Skin of body (tissue), 2 donors: Measurements from ENCODE around the gene ARHGAP8. TPM values are rescaled to one million over a fixed set of nuclear protein-coding genes. Genes with fewer than 3 reads are reported as not detected.

Experiments
- DNase-seq: peaks from one replicate; lab custom pipeline; 2025; lab: John Stamatoyannopoulos, UW
- total RNA-seq: library from RNA; depleted of rRNA; stranded (reverse); fragments of >200 nt; gene quantifications from one replicate; pipeline ENCODE4 v1.2.3, GENCODE V29; 2014

ARHGAP8 gene
- total RNA-seq, 1 donor from 2014 or later, result 0.99 TPM

DNA sequence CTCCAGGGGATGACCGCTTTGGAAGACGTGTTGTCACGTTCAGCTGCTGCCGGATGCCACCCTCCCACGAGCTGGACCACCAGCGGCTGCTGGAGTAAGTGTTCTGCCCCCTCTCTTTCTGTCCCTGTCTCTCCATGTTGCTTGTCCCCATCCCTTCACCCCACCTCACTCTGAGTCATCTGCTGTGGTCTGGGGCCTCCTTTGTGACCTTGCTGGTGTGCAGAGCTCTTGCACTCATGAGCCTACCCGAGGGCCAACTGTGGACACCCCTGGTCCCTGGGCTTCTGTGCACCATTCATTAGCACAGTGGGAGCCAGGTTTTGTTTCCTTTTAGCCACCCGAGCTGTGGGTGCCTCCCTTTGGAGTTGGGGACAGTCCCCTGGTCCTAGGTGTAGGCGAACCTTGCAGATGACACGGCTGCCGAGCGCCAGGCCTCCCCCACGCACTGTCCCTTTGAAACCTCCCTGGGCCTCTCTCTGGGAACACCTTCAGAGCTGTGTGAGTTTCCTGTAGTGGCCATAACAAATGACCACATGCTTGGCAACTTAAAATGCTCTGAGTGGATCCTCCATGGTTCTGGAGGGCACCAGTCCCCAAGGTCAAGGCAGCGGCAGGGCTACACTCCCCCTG, 49.8 kb downstream of the ARHGAP8 start:
- no peak for DNase-seq

DNA sequence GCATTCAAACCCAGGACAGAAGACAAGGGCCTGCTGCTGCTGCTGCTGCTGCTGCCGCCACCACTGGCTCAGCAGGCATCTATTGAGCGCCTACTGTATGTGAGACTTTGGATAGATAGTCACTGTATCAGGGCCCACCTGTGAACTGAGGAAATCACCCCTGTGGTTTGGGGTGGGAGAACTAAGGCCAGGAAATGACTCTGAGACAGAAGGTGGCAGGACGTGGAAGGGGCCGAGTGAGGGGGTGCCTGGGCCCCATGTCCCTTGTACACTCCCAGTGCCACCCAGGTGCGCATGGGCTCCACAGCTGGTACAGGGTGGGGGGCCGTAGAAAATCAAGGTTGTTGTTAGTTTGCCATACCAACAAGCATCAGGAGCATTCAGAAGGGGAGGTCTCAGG, 50.6 kb downstream of the ARHGAP8 start:
- DNase-seq, result no peak

- DNase-seq, result no peak
These were observed 52.0 kb downstream of the ARHGAP8 start for GRCh38 chr22:44804327-44804726.

DNA sequence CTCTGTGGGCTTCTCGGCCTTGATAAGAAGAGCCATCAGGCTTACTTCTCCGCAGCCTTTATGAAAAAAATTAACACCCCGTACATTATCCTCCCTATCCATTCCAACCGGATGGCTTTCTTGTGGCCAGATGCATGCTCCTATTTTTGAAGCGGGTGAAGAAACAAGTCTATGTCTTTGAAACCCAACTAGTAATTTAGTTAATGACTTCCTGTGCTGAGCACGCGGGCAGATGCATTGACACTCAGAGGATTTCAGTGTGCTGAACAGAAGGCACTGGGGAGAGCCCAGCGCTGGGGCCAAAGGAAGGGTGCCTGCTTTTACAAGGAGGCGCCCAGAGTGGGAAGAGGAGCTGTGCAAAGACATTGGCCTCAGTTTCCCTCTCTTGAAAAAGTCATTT, 53.3 kb downstream of the ARHGAP8 start:
- no peak for DNase-seq

DNA sequence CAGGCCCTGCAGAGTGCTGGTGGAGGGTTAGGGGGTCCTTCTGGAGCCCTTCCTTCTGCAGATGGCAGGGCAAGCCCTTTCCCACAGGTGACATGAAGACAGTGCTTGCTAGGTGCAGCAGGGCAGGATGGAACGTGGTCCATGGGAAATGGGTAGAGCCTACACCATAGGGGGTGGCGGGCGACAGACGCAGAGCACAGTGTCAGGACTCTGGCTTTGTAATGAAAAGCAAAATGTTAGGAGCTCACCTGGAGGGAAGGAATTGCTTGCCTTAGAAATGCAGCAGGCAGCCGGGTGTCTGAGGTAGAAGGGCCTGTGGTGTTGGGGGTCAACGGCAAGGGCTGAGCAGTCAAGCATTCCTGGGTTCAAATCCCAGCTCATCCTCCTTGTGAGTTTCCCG, 54.9 kb downstream of the ARHGAP8 start:
- no peak for DNase-seq

DNA sequence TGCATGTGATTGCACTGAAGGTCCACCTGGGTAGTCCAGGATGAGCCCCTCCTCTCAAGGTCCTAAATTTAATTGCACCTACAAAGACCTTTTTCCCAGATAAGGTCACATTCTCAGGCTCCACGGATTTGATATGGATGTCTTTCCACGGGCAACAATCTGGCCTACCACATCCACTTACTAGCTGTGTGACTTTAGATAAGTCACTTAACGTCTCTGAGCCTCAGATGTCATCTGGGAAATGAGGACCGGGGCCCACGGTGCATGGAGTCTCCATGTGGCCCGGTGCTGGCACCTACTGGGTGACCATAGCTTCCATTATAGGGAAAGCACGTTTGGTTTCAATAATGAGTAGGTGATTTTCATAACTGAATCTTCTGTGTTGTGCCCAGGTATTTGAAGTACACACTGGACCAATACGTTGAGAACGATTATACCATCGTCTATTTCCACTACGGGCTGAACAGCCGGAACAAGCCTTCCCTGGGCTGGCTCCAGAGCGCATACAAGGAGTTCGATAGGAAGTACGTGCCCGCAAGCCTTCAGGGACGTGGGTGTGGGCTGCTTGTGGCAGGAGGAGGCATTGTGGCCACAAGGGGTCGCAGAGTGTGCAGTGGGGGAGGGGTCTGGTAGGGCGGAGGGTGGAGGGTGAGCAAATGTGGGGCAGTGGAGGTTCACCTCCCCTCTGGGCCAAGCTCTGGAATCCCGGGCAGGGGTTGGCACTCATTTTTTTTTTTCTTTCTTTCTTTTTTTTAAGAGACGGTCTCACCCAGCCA, 55.7 kb downstream of the ARHGAP8 start:
- no peak for DNase-seq

DNA sequence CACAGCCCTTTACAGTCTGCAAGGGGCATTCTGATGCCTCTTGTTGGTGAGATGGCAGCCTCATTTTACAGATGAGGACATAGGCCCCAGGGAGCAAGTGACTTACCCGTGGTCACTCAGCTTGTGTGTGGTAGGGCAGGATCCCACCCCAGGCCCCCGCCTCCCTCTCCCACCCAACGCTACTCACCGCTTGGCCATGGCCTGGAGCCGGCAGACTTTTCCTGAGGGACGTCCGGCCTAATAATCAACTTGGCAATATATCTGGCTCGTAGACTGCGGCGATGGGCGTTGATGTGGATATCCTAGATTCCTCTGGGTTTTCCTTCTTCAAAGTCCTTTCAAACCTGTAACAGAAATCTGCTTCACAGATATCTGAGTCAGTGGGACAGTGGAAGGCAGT, 57.1 kb downstream of the ARHGAP8 start:
- DNase-seq, result no peak

DNA sequence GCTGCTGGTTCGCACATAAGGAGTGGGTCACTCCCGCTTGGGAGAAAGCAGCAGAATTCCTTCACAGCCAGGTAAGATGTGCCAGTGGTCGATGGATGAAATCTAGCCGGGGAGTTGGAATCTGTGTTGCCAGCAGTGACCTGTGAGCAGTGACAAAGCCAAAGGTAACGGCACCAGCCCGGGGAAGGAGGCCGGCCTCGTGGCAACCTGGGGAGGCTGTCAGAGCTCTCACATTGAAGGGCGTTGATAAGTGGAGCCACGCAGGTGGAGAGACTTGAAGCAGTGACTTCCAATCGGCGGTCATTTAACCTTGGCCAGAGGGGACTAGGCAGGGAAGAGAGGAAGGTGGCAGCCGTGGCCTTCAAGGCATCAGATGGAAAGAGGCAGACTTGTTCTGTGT, 58.8 kb downstream of the ARHGAP8 start:
- DNase-seq, result no peak

- DNase-seq, result no peak
These were observed 61.0 kb downstream of the ARHGAP8 start for GRCh38 chr22:44813416-44813815.

DNA sequence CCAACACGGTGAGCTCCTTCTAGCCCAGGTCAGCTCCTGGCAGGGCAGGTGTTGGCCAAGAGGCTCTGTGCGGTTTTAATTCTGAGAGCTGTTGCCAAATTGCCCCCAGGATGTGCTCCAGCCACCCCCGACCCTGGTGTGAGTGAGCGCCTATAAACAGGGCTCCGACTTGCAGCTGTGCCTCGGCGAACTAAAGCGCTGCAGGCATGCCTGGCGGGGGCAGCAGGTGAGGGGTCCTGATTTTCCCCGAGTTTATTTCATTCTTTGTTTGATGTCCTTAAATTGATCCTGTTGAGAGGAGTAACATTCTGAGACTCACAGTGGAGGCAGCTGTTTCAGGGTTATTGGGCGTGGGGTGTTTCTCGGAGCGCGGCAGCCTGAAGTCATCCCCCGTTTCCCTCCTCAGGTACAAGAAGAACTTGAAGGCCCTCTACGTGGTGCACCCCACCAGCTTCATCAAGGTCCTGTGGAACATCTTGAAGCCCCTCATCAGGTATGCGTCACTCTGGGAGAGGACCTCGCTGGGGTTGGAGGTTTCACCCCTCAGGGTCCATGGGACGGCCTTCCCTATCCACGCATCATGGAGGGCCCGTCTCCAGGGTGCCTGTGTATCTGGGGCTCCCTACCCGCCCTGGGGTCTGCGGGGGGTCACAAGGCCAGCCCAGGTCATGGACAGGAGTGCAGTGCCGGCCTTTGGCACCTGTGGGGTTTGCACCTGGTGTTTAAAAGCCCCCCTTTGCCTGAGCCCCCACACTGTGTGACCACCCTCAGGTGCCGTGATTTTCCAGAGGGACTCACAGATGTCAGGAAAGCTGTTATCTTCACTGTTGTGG, 62.1 kb downstream of the ARHGAP8 start:
- DNase-seq, result no peak

GRCh38 chr22:44815099-44816070, 63.0 kb downstream of the ARHGAP8 start:
- no peak for DNase-seq

DNA sequence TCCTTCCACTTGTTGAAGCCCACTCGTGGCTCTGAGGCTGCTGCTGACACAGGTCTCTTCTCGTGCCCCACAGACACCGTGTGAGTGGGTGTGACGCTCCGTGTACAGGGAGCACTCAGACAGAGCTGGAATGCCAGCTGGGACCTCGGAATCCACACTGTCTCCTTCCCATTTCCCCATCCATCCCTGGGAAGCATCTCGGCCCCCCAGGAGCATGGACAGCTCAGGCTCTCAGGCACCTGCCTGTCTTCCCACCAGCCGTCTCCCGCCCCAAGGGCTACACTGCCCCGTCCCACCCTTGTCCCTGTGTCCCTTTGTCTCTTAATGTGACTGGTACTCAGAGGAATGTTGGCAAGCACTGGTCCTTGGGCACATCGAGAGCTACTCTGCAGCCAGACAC, 63.8 kb downstream of the ARHGAP8 start:
- DNase-seq, result no peak

DNA sequence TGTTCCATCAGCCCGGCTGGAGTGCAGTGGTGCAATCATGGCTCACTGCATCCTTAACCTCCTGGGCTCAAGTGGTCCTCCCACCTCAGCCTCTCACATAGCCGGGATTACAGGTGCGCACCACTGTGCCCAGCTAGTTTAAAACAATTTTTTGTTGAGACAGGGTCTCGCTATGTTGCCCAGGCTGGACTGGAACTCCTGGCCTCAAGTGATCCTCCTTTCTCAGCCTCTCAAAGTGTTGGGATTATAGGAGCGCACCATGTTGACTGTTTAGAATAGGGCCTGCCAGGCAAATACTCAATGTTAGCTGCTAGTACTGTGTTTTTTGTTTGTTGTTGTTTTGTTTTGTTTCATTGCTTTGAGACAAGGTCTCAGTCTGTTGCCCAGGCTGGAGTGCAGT, 66.4 kb downstream of the ARHGAP8 start:
- DNase-seq, result no peak

DNA sequence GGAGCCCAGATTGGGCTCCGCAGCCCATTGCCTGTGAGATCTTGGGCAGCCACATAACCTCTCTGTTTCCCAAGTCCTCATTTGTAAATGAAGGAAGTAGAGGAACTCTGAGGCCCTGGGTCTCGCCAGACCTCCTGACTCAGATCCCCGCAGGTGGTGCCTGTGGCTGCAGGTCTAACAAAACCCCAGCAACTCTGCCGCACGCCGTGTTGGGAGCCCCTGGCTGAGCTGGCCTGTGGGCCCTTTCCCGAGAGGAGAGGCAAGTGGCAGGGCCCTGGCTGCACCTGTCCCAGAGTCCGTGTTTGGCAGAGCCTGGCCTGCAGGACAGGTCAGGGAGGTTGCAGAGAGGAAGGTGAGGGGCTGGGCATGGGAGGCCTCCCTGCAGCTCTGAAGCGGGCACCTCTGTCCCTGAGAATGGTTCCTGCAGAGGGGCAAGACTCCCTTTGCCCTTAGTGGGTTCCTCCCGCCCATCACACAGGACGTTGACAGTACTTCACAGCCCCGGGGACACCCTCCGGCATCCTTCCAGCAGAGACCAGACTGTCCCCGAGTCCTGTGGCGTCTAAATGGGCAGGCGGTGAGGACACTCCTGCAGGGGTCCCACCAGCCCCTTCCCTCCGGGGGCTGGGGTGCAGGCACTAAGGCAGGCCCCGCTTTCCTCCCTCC, 67.7 kb downstream of the ARHGAP8 start:
- no peak for DNase-seq

GRCh38 chr22:44821741-44822475, 69.5 kb downstream of the ARHGAP8 start:
- DNase-seq, result no peak

GRCh38 chr22:44822534-44822933, 70.2 kb downstream of the ARHGAP8 start:
- DNase-seq, result no peak

DNA sequence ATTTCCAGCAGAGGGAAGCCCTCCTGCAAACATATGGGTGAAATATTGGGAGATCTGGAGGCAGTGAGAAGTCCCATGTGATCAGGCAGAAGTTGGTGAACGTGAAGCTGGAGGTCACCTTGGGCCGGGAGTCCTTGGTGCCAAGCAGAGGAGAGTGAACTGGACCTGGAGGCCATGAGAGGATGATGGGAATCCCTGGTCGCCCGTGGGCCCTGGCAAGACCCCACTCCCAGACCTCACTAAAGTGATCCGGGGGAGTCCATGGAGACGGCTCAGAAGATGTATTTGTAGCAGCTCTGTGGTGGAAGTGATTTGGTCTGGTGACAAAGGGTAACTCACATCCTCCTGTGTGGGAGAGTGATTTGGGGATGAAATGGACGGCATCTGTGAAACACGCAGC, 71.0 kb downstream of the ARHGAP8 start:
- DNase-seq, result no peak

- no peak for DNase-seq
These were observed 71.4 kb downstream of the ARHGAP8 start for GRCh38 chr22:44823806-44824205.

GRCh38 chr22:44824271-44824670, 71.9 kb downstream of the ARHGAP8 start:
- DNase-seq, result no peak
